Rectal smooth muscle tissue (tissue), 1 donor: Measurements from ENCODE around the gene CSAD.
A peak's percentile ranks its signal among the peaks of the same experiment; 100 is the strongest.

Experiments used
- H3K27ac ChIP-seq: one replicate; pipeline ENCODE4 v1.7.0; 2013; ENCODE audit warnings: low read depth, low read length, inconsistent platforms
- H3K27me3 ChIP-seq: one replicate; pipeline ENCODE4 v1.7.0; 2013; ENCODE audit warnings: low read length; ENCODE audit not compliant: control insufficient read depth, insufficient read depth
- H3K36me3 ChIP-seq: one replicate; pipeline ENCODE4 v1.7.0; 2013; ENCODE audit warnings: low read length; ENCODE audit not compliant: control insufficient read depth, insufficient read depth
- H3K4me1 ChIP-seq: one replicate; pipeline ENCODE4 v1.7.0; 2013; ENCODE audit warnings: low read length; ENCODE audit not compliant: control insufficient read depth, insufficient read depth
- H3K4me3 ChIP-seq: one replicate; pipeline ENCODE4 v1.7.0; 2013; ENCODE audit warnings: low read length
- H3K9ac ChIP-seq: one replicate; pipeline ENCODE4 v1.7.0; 2013; ENCODE audit warnings: low read length

The CSAD gene

DNA sequence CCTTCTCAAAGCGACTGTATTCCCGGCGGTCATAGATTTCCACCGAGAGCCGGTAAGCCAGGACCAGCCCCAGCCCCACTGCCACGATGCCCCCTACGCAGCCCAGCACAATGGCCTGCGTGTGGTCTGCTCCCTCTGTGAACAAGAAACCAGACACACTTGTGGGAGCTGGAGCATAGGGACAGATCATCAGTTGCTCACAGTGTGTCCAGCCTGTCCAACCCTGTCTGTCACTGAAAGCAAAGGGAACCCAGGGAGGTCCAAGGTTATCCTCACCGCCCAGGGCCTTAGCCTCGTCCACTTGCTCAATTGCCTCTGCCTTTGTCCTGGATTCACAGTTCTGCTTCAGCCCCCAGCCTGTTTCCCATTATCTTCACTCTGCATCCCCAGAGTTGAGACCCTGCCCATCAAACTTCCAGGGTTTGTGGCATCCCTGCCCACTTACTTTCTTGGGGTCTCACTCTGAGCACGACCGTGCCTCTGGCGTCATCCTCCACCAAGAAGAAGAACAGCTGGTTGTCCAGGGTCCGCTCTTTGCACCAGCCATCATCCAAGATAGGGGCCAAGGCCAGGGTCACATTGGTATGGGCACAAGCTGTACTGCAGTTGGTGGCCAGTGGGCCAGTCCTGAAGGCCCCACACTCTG, 11.3 kb upstream of the CSAD start:
- H3K9ac ChIP-seq: no peak overlapping the region
- H3K4me1 ChIP-seq: no peaks in the 10 kb centered on the region
- no peaks in the 10 kb centered on the region for H3K27me3 ChIP-seq
- H3K4me3 ChIP-seq: no peak overlapping the region
- no peak overlapping the region for H3K27ac ChIP-seq
- peaks cover 7% of the 10 kb centered on the region for H3K36me3 ChIP-seq

GRCh38 chr12:53191096-53191884, 10.6 kb upstream of the CSAD start:
- H3K36me3 ChIP-seq: peaks cover 14% of the 10 kb centered on the region
- no peak overlapping the region for H3K27ac ChIP-seq
- H3K4me1 ChIP-seq: no peaks in the 10 kb centered on the region
- H3K9ac ChIP-seq: no peak overlapping the region
- H3K4me3 ChIP-seq: no peak overlapping the region
- no peaks in the 10 kb centered on the region for H3K27me3 ChIP-seq

GRCh38 chr12:53190108-53190729, 9.5 kb upstream of the CSAD start:
- no peak overlapping the region for H3K4me3 ChIP-seq
- H3K36me3 ChIP-seq: peaks cover 21% of the 10 kb centered on the region
- H3K4me1 ChIP-seq: no peaks in the 10 kb centered on the region
- H3K9ac ChIP-seq: no peak overlapping the region
- H3K27me3 ChIP-seq: no peaks in the 10 kb centered on the region
- no peak overlapping the region for H3K27ac ChIP-seq

- Histone ChIP-seq H3K36me3 (peaks cover 34% of the 10 kb centered on the region), H3K4me1 (peaks cover 12% of the 10 kb centered on the region)
These were observed 6.6 kb upstream of the CSAD start for GRCh38 chr12:53187145-53187899.

DNA sequence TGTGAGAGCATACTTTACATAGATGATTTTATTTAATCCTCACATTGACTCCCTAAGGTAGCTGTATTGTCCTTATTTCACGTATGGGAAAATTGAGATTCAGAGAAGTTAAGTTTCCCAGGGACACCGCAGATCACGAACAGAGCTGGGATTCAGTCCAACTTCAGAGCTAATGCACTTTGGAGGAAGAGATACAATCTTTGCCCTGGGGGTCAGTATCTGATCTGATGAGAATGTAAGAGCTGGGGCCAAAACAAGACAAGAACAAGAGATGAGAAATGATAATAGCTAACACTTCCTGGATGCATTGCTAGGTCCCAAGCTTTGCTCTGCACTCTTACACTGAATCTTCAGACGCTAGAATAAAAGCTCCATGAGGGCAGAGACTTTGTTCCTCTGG, 6.0 kb upstream of the CSAD start:
- H3K36me3 ChIP-seq: peaks cover 38% of the 10 kb centered on the region
- H3K27ac ChIP-seq: no peak overlapping the region
- peaks cover 18% of the 10 kb centered on the region for H3K4me1 ChIP-seq

More at GRCh38 chr12:53187145-53187899, 6.6 kb upstream of the CSAD start:
- no peak overlapping the region for H3K4me3 ChIP-seq
- no peak overlapping the region for H3K27ac ChIP-seq
- no peaks in the 10 kb centered on the region for H3K27me3 ChIP-seq
- H3K9ac ChIP-seq: no peak overlapping the region

DNA sequence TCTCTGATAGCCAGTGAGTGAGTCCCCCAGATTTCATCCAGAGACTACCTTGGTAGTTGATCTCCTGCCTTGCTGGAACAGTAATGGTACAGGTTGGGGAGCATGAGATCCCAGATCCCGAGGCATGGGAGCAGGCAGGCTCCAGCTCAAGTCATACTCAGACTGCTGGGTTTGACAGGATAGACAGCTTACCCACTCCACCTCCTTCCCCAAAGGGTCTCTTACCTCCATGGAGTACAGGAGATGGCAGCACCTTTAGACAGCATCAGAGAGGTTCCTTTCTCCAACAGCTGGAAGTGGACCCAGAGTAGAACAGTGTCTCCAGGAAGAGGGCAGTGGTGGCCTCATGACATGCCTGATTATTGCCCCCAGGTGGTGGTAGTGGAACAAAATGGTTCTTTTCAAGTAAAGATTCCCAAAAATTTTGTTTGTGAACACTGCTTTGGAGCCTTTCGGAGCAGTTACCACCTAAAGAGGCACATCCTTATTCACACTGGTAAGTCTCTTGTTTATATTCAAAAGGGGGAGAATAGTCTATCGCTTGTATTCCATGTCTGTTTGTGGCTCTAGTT, 4.9 kb upstream of the CSAD start:
- no peak overlapping the region for H3K4me3 ChIP-seq

More for the DNA sequence above, 6.0 kb upstream of the CSAD start:
- Histone ChIP-seq H3K27me3 (no peaks in the 10 kb centered on the region), H3K9ac (no peak overlapping the region), H3K4me3 (no peak overlapping the region)

GRCh38 chr12:53184828-53185227, 4.1 kb upstream of the CSAD start:
- no peak overlapping the region for H3K4me3 ChIP-seq
- H3K27ac ChIP-seq: no peak overlapping the region
- H3K9ac ChIP-seq: no peak overlapping the region
- peaks cover 26% of the 10 kb centered on the region for H3K4me1 ChIP-seq
- H3K27me3 ChIP-seq: no peaks in the 10 kb centered on the region
- H3K36me3 ChIP-seq: peaks cover 39% of the 10 kb centered on the region

More for the DNA sequence above, 4.9 kb upstream of the CSAD start:
- Histone ChIP-seq H3K27ac (no peak overlapping the region), H3K27me3 (no peaks in the 10 kb centered on the region), H3K4me1 (peaks cover 25% of the 10 kb centered on the region), H3K36me3 (peaks cover 39% of the 10 kb centered on the region), H3K9ac (no peak overlapping the region)

- Histone ChIP-seq H3K4me3 (peak overlapping the region; percentile 81), H3K27ac (no peak overlapping the region), H3K9ac (no peak overlapping the region), H3K36me3 (peaks cover 35% of the 10 kb centered on the region), H3K27me3 (no peaks in the 10 kb centered on the region), H3K4me1 (peaks cover 29% of the 10 kb centered on the region)
These were observed 2.2 kb upstream of the CSAD start for GRCh38 chr12:53182903-53183302.

DNA sequence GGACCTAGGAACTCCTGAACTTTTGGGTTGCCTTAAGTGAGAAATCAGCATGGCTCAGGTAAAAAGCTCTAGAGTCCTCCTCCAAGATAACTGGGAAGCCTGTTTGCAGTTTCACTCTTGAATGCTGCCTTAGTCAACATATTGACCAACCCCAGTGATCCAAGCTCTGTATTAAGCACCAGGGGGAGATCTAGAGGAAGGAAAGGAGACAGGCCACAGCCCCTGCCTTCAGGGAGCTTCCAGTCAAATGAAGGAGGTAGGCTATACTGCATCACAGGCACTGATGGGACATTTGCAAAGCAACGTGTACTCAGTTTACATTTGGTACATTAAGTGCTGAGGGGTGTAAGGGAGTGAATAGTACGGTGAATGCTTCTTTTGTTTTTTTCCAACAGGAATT, 1.2 kb upstream of the CSAD start:
- Histone ChIP-seq H3K27me3 (no peaks in the 10 kb centered on the region), H3K36me3 (peaks cover 31% of the 10 kb centered on the region), H3K27ac (peak overlapping the region; percentile 97), H3K9ac (no peak overlapping the region), H3K4me3 (peak overlapping the region; percentile 81), H3K4me1 (peaks cover 29% of the 10 kb centered on the region)

DNA sequence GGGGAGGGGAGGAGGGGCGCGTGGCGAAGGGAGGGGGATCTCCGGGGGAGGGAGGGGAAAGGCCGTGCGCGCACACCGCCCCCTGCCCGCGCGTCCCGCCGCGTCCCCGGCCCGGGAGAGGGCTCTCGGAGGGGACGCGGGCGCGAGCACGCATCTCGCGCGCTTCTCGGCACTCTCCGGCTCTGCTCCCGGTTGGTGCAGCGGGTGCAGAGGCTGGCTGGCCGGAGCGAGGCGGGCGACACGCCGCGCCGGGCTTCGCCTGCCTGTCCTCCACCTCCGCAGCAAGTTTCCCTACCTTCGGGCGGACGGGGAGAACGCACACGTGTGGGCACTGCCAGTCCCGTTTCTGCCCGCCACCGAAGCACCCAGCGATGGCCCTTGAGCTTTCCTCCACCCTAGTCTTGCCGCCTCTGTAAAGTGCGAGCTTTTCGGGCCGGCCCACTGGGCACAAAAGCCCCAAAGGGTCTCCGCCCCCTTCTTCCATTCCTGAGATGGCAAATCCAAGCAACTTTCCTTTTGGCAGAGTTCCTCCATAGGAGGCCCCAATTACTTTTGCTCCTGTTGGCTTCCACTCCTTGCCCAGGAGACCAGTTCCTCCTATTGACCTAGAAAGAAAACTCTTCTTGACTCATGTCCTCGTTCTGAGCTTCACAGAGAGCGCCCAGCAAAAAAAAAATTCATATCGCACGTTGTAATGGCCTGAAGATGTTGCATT, 363 bp upstream of the CSAD start:
- Histone ChIP-seq H3K4me1 (peaks cover 29% of the 10 kb centered on the region), H3K4me3 (peak overlapping the region; percentile 81), H3K27me3 (no peaks in the 10 kb centered on the region), H3K36me3 (peaks cover 23% of the 10 kb centered on the region), H3K9ac (peak overlapping the region; percentile 51), H3K27ac (peak overlapping the region; percentile 97)

DNA sequence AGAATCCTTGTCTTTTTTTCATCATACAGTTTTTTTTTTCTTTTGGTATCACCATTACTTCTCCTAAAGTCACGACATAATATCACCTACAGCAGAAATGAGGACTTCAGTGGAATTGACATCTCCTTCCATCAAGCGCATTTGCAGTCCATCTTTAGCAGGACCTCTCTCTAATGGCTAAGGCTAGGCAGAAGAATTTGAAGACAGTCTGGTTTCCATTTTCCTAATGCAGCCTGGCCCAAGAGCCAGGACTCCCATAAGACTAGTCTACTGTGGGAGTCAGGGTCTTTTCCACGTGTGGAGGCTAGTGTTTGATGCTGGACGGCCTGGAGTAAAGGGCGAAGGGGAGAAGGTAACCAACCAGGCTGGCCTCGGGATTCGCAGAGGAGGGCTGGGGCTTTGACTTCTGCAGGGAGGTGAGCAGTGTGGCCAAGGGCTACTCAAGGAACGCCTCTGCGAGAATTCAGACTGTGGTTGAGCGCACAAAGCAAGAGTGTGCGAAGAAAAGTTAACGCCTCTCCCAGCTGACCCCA, 972 bp downstream of the CSAD start:
- Histone ChIP-seq H3K4me3 (peak overlapping the region; percentile 81), H3K27me3 (no peaks in the 10 kb centered on the region), H3K27ac (peak overlapping the region; percentile 97), H3K9ac (peak overlapping the region; percentile 69), H3K36me3 (peaks cover 15% of the 10 kb centered on the region), H3K4me1 (peaks cover 29% of the 10 kb centered on the region)
